Stimulated activated CD8-positive, alpha-beta memory T cell treated with anti-CD3 and anti-CD28 coated beads, Interleukin-15, amount 100 ng/mL, for 24 hours (primary cell): Measurements from ENCODE around the gene AARS2.
"Not testable (repeated sequence)": the region's sequence is repeated elsewhere in the genome, so short reads cannot be mapped to it uniquely, and the experiment has no call there.

Experiments used
- DNase-seq: peaks from one replicate; pipeline ENCODE4 v3.0.0-alpha.2; 2020; ENCODE audit warnings: low read depth

AARS2 gene

DNA sequence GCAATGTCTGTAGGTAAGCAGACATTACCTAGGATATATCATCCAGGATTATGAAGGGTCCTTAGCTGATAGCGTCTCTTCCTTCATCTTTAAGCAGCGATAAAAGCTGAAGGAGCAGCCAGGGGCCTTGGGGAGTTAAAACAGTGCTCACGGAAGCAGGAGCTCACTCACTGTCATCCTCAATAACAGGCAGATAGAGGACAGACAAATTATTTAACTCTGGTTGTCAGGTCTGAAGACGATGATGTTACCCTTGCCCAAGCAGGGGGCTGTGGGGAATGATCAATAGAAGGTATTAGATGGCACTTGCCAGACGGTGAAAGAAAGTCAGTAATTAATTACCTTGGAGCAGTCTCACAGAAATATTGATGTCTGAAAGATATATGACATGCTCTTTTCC lies 16.7 kb upstream of the AARS2 start:
- DNase-seq, result no peak

DNA sequence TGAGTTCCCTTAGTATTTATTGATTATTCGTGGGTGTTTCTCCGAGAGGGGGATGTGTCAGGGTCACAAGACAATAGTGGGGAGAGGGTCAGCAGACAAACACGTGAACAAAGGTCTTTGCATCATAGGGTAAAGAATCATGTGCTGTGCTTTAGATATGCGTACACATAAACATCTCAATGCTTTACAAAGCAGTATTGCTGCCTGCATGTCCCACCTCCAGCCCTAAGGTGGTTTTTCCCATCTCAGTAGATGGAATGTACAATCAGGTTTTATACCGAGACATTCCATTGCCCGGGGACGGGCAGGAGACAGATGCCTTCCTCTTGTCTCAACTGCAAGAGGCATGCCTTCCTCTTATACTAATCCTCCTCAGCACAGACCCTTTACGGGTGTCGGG lies 15.1 kb upstream of the AARS2 start:
- not testable (repeated sequence) for DNase-seq

DNA sequence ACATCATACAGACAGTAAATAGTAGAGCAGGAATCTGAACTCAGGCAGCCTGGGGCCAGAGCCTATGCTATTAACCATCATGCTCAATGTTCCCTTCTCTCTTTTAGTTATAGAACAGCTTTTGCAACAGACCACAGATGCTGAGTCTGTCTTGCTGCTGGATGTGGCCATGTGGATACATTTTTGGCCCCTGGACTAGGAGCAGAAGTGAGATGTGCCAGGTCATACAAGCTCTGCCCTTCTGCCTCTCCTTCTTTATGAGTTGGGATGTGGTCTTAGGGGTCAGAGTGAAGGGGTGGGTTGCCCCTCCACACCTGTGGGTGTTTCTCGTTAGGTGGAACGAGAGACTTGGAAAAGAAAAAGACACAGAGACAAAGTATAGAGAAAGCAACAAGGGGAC lies 14.6 kb upstream of the AARS2 start:
- DNase-seq, result no peak

DNA sequence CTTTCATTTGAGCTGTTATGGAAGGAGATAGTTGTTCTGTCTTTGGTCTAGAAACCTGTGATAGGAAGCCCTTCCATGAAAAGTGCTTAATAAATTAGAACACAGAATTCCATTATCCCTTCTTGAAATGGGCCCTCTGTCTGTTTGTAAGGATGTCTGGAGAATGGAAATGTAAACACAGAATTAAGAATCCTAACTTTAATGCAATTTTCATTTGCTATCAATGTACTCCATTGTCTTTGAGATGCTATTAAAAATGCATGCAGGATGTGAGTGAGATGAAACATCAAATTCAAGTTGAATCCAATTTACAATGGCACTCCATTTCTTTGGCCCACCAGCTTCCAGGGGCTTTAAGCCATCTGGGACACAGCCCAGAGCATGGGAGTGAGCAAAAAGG lies 13.9 kb upstream of the AARS2 start:
- DNase-seq, result no peak

DNA sequence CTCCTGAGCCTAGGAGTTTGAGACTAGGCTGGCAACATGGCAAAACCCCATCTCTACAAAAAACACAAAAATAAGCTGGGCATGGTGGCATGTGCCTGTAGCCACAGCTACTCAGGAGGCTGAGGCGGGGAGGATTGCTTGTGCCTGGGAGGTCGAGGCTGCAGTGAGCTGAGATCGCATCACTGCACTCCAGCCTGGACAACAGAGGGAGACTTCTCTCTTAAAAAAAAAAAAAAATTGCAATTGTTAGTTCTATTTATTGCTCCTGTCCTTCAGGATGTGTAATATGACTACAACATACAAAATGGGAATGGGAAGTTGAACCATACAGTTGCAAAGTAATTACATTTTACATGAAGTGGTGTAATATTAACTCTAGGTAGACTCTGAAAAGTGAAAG lies 8.1 kb upstream of the AARS2 start:
- no peak for DNase-seq

DNA sequence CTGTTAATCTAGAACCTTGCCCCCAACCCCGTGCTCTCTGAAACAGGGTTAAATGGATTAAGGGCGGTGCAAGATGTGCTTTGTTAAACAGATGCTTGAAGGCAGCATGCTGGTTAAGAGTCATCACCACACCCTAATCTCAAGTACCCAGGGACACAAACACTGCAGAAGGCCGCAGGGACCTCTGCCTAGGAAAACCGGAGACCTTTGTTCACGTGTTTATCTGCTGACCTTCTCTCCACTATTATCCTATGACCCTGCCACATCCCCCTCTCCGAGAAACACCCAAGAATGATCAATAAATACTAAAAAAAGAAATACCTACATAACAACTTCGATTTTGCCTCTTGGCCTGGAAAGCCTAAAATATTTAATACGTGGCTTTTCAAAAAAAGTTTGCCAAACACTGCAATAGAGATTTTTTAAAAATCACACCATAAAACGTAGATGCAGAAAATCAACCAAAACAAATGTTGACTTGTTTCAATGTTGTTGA lies 4.0 kb upstream of the AARS2 start:
- DNase-seq, result not testable (repeated sequence)

DNA sequence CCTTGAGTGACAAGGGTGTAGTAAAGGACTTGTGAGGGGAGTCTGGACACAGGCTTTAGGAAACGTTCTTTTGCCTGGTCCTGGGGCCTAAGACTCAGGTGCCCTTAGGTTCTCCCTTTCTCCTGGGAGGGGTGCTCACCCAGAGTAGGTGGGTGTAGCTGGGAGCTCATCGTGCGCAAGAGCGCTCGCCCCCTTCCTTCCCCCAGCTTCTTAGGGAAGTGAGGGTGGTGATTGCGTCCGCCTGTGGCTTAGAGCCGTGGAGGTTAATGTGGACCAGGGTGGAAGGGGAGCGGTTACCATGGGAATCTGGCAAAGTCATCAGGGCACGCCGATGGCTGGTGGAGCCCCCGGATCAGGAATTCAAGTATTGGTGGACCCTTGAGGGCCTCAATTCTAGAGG lies 3.3 kb upstream of the AARS2 start:
- DNase-seq, result no peak

DNA sequence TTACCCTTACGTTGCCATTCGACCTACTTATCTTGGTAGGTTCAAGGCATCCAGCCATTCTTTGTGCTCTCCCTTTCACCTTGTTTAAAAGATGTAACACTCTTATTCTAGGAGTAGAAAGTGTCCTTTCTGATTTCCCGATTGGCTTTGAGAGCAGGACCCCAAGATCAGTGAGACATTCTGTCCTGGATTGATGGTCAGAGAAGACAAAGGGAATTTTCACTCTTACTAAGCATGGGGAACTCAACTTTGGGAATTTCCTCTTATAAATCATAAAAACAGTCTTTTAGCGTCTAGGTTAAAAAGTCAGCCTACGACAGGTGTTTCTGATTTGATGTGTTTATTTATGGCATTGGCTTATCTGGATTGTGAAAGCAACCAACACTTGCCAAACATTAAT lies 2.8 kb upstream of the AARS2 start:
- DNase-seq, result no peak

DNA sequence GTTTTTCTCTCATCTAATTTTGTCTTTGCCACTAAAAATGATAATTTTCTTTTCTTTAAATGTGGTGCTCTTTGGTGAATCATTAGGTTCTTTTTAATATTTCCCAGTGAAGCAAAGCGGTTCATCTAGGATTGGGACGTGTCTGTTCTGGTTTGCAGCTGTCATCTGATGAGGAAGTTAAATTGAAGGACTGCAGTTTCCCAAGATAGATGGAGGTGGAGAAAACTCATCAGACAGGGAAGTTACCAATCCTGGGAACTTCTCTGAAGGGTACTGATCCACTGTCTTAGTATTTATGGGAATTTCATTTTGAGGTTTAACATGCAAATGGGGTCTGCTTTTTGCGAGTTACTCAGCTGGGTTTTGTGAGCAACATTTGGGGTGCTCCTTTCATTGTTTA lies 2.4 kb upstream of the AARS2 start:
- no peak for DNase-seq

DNA sequence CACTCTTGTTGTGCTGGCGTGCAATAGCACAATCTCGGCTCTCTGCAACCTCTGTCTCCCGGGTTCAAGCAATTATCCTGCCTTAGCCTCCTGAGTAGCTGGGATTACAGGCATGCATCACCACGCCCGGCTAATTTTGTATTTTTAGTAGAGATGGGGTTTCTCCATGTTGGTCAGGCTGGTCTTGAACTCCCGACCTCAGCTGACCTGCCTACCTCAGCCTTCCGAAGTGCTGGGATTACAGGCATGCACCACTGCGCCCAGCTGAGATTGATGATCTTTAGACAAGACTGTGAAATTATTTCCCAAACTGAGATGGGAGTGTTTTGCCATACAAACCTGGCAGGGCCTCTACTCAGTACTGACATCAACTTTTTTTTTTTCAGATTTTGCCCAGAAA lies 1.5 kb upstream of the AARS2 start:
- DNase-seq, result not testable (repeated sequence)

DNA sequence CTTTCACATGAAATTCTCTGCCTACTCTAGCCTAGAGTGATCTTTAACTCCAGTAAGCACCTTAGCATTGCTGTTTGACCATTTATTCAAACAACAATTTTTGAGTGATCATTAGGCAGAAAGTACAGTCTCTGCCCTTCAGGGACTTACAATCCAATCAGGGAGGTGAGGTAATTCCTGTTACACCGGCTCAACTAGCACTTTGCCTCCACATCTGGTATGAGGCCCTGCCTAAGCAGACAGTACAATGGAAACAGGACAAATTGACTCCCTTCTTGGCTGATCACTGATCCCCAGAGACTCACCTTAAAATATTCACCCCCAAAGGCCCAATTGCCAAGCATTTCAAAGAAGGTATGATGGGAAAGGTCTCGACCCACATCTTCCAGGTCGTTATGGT lies 1.4 kb downstream of the AARS2 start:
- no peak for DNase-seq

DNA sequence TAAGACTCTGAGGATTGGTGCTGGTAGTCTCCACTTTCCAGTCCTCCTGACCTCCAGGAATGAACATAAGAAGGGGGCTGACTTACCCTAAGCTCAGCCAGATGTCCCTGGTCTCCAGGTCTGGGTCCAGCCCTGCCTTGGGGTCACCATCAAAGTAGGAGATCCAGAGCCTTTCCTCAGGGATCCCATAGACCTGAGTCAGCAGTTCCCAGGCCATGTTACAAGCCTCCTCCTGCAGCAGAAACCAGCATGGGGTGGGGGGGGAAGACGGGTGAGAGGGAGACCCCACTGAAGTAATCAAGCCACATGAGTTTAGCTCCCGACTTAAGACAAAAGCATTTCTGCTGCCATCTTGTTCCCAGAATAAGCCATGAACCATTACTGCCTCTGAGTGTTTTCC lies 1.8 kb downstream of the AARS2 start:
- no peak for DNase-seq

DNA sequence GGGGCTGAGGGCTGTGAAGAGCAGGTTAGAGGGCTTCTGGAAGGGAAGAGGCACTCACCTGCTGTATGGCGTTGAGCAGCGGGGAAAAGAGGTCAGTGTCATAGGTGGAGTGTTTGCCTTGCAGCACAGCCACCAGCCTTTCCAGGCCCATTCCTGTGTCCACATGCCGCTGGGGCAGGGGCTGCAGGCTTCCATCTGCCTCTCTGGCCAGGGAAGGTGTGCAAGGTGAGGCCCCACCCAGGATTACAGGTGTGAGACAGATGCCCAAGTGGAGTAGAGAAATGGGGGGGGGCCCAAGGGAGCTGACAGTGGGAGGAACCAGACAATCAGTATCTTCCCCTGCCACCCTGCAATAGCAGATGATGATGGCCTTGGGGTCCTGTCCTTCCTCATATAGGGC lies 2.9 kb downstream of the AARS2 start:
- DNase-seq, result no peak

DNA sequence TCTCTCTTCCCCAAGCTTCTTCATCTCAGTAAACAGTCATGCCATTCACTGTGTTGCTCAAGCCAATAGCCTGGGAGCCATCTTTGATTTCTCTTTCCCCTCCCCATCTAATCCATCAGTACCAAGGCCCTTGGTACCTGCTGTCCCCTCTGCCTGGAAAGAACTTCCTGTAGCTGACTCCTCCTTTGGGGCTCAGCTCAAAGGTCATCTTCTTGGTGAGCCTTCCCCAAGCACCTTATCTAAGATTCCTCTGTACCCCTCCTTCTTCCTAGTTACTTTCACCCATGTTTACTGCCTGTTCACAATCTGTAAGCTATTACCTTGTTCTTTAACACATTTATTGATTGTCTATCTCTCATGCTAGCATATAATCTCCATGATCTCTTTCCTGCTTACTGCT lies 3.5 kb downstream of the AARS2 start:
- DNase-seq, result no peak

DNA sequence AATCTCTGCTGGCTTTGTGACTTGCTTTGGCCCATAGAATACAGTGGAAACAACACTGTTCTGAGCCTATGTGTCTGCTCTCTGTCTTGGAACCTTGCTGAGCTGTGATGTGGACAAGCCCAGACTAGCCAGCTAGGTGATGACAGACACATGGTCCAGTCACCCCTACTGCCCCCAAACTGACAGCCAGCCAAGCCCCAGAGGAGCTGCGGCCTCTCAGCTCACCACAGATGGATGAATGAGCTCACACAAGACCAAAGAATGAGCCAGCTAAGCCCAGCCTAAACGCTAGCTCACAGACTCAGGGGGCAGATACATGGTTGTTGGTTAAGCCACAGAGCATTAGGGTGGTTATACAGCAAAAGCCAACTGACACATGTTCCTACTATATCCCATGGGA lies 4.1 kb downstream of the AARS2 start:
- DNase-seq, result no peak

DNA sequence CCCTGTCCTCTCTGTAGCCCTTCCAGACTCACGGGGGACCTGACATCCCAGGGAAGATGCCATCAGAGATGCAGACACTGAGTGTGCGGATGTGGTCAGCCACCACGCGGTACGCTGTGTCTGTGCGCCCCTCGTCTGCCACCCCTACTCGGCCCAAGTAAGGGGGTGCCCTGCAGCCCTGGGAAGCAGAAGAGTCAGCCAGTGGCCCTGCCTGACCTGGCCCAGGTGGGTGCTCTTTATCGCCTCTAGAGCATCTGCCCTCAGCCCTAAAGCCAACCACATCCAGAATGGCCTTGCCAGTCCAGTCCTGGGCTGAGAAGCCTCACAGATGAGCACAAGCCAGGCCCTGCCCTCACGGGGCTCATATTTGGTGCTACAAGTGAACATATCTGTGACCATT lies 5.9 kb downstream of the AARS2 start:
- no peak for DNase-seq

DNA sequence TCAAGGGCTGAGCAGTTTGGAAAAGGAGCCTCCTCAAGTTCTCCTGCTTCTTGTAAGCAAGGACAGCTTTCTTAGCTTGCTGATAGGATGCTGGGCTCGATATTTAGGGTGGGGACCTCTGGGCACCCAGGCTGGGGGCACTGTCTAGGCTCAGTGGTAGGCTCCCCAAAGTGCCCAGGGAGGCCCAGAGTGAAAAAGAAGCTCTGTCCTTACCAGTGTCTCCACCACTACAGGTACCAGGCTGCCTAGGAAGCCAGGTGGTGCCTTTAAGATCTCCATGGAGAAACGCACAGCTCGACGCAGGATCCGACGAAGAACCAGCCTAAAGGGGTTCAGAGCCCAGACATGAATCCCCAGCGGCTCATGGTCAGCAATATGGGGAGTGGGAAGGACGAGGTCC lies 6.4 kb downstream of the AARS2 start:
- no peak for DNase-seq

DNA sequence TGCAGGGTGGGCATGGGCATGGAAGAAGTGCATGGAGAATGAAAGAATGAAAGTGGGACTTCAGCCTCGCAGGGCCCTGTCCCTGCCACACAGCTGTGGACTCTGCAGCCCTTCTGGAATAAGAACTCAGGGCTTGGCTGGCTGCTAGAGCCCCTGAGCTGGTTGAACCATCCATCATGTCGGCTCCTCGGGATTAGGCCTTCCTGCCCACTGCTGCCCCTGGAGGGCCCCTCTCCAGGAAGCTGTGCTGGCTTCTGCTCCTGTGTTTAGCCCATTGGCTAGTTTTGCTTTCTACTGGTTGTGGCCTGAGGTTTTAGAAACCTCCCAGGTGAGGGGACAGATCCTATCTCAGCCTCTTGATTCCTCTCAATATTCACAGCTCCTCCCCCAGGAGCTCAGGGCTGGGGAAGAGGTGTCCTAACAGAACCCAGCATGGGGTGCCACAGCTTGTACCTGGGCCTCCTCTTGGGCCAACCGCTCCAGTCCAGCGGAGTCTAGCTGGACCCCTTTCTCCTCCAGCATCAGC lies 7.9 kb downstream of the AARS2 start:
- no peak for DNase-seq

DNA sequence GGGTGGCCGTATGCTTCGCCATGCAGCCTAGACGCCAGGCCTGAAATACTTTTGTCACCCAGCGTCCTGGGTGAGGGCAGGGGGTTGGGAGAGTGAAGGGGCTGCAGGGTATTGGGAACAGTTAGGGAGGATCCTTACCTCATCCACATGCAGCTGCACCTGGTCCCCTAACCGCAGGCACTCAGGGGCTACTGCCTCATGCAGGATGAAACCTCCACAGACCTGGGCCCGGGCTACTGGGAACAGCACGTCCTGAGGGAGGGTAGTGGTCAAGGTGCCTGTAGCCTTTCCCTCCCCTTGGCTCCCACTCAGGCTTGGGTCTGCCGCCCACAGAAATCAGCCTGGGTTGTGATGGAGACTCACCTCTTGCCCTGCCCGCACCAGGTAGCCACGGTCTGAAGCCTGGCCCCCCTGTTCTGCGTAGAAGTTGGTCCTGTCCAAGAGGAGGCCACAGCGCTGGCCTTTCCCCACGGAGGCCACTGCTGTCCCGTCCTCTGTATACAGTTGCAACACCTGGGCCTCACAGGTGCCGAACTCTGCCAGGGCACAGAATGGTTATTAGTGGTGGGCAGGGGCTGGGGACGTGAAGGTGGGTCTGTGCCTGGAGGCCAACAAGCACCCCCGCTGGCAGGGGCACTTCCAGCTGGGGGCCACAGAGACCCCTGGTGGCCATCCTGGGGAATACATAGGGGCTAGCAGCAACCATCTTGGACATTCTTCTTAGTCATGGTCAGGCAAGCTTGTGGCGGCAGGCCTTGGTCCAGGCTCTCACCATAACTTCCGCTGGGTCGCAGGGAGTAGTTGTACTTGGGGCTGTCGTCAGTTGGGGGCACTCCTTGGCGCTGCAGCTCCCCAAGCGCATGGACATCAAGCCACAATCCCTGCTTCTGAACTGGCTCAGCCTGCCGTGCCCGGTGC lies 8.6 kb downstream of the AARS2 start:
- DNase-seq, result no peak

DNA sequence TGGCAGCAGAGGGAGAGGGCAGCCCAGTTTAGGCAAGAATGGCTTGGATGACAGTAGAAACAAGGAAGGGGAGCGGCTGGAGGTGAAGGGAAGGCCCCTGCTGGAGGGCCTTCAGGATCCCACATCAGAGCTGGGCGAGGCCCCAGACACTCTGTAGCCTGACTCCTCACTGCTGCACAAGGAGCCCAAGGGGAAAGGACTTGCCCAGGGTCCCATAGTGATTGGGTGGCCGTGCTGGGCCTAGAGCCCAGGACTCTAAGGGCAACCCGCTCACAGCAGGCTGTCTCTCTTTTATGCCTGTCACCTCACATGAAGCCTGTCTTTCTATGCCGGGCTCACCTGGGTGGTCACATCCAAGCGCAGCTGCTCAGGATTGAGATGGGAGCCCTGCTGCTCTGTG lies 9.3 kb downstream of the AARS2 start:
- DNase-seq, result no peak

DNA sequence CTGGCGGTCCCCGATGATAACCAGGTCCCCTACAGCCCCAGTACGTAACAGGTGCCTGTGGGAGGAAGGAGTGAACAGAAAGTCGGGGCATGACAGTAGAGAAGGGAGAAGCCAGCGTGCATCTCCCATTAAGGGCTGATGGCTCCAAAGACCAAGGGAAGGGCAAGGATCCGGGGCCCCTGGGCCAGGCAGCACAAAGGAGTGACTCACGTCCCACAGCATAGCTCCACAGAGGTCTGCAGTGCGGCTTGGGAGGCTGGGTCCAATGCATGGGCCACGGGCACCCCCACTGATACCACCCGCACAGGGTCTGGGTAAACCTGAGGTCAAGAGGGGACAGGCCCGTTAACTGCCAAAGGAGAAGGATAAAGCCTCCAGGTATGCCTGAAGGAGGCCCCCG lies 10.3 kb downstream of the AARS2 start:
- DNase-seq, result no peak

DNA sequence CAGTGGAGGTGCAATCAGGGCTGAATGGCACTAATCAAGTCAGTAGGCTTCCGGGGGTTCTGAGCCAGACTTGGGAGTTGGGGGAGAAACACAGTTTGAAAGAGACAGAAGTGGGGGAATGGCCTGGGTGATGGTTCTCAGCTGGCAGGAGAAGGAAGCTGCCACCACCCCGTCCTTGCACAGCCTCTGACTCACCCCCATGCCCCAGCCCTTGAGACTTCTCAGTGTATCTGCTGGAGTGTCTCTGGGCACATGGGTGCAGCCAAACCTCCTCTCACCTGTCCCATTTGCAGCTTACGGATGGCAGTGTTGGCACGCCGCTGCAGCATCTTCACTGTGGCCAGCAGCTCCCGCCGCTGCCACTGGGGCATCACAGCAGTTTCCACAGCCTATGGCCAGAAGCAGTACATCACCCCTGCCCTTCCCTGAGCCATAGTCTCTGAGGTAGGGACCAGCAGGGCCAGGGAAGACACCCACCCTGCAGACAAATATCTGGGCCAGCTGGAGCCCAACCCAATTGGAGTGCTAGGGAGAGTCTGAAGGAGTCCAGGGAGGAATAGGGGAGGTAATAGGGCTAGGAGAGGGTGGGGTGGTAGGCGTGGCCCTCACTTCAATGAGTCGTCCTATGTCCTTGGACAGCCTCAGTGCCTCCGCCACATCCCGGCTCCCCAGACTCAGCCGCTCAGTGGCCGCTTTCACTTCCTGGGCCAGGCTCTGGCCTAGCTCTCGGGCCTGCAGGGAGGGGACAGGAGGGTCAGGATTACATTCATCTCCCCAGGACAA lies 11.2 kb downstream of the AARS2 start:
- no peak for DNase-seq

DNA sequence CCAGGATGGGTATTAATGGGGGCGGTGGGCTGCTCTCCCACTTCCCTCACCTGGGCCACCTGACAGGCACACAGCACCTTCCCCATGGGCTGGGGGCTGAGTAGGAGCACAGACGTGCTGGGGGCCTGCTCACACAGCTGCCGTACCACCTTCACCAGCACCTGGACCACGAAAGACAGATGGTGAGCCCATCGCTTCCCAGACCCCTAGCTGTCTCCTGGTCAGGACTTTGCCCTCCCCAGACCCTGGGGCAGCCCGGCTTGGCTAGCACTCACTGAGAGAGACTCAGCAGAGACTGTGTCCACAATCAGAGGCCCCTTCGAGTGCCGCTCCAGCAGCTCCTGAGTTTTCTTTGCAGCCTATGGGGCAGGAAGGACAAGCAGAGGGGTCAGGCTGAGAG lies 12.0 kb downstream of the AARS2 start:
- DNase-seq, result no peak
